H9 (cell line): ENCODE results near the gene PPP2R5B. TPM values are rescaled to one million over a fixed set of nuclear protein-coding genes. Genes with fewer than 3 reads are reported as not detected.

Experiments
- DNase-seq: peaks from one replicate; pipeline ENCODE4 v3.0.0-alpha.2; 2017
- H2AFZ ChIP-seq: one replicate; pipeline ENCODE4 v1.6.1; 2013; ENCODE audit warnings: mild to moderate bottlenecking, low read length, control low read depth, moderate library complexity
- H2AK5ac ChIP-seq: 2 replicates; pipeline ENCODE4 v1.6.1; 2013; ENCODE audit warnings: low read length, control low read depth, mixed read lengths; ENCODE audit not compliant: insufficient read length
- H2BK120ac ChIP-seq: one replicate; pipeline ENCODE4 v1.6.1; 2013; ENCODE audit warnings: low read depth, mild to moderate bottlenecking, low read length, control low read depth, inconsistent platforms; ENCODE audit not compliant: poor library complexity, severe bottlenecking
- H2BK12ac ChIP-seq: 2 replicates; pipeline ENCODE4 v1.6.1; 2013; ENCODE audit warnings: low read length, control low read depth, mixed read lengths, low read depth; ENCODE audit not compliant: insufficient read length
- H2BK15ac ChIP-seq: 2 replicates; pipeline ENCODE4 v1.6.1; 2013; ENCODE audit warnings: low read depth, low read length, control low read depth
- H2BK20ac ChIP-seq: one replicate; pipeline ENCODE4 v1.6.1; 2013; ENCODE audit warnings: low read depth, mild to moderate bottlenecking, low read length, control low read depth, inconsistent platforms; ENCODE audit not compliant: poor library complexity, severe bottlenecking
- H2BK5ac ChIP-seq: 2 replicates; pipeline ENCODE4 v1.6.1; 2013; ENCODE audit warnings: low read length, control low read depth, mixed read lengths; ENCODE audit not compliant: insufficient read length
- H3K14ac ChIP-seq: 2 replicates; pipeline ENCODE4 v1.6.1; 2013; ENCODE audit warnings: low read length, control low read depth; ENCODE audit not compliant: insufficient read depth
- H3K18ac ChIP-seq: 2 replicates; pipeline ENCODE4 v1.6.1; 2013; ENCODE audit warnings: low read depth, mild to moderate bottlenecking, mixed read lengths, low read length, control low read depth; ENCODE audit not compliant: insufficient read length
- H3K23ac ChIP-seq: 2 replicates; pipeline ENCODE4 v1.6.1; 2013; ENCODE audit warnings: low read length, control low read depth, mixed read lengths, low read depth; ENCODE audit not compliant: insufficient read length
- H3K23me2 ChIP-seq: 2 replicates; pipeline ENCODE4 v1.6.1; 2013; ENCODE audit warnings: low read depth, mild to moderate bottlenecking, mixed read lengths, low read length, control low read depth; ENCODE audit not compliant: insufficient read length, poor library complexity, severe bottlenecking
- H3K27ac ChIP-seq: 2 replicates; pipeline ENCODE4 v1.5.1; 2013; ENCODE audit warnings: low read length, control low read depth, mixed read lengths, low read depth; ENCODE audit not compliant: insufficient read length
- H3K27me3 ChIP-seq: 2 replicates; pipeline ENCODE4 v1.6.1; 2013; ENCODE audit warnings: low read length, control low read depth, inconsistent platforms; ENCODE audit not compliant: insufficient read depth
- H3K4ac ChIP-seq: 2 replicates; pipeline ENCODE4 v1.6.1; 2013; ENCODE audit warnings: low read depth, mild to moderate bottlenecking, control low read depth, inconsistent platforms, low read length, moderate library complexity
- H3K4me1 ChIP-seq: 2 replicates; pipeline ENCODE4 v1.6.1; 2013; ENCODE audit warnings: low read length, control low read depth, inconsistent platforms; ENCODE audit not compliant: insufficient read depth
- H3K4me2 ChIP-seq: 2 replicates; pipeline ENCODE4 v1.6.1; 2013; ENCODE audit warnings: low read length, control low read depth, mixed read lengths; ENCODE audit not compliant: insufficient read length, insufficient read depth
- H3K56ac ChIP-seq: 2 replicates; pipeline ENCODE4 v1.6.1; 2013; ENCODE audit warnings: low read depth, mild to moderate bottlenecking, mixed read lengths, low read length, control low read depth; ENCODE audit not compliant: insufficient read length
- H3K79me1 ChIP-seq: 2 replicates; pipeline ENCODE4 v1.6.1; 2013; ENCODE audit warnings: low read depth, mild to moderate bottlenecking, moderate library complexity, low read length, control low read depth, inconsistent platforms; ENCODE audit not compliant: insufficient read depth, poor library complexity, severe bottlenecking
- H3K79me2 ChIP-seq: 2 replicates; pipeline ENCODE4 v1.6.1; 2013; ENCODE audit warnings: low read length, control low read depth, inconsistent platforms; ENCODE audit not compliant: insufficient read depth
- H3K9ac ChIP-seq: 2 replicates; pipeline ENCODE4 v1.6.1; 2013; ENCODE audit warnings: low read length, control low read depth, mixed read lengths; ENCODE audit not compliant: insufficient read length; ENCODE audit errors: extremely low read depth
- H3K9me3 ChIP-seq: one replicate; pipeline ENCODE4 v1.6.1; 2013; ENCODE audit warnings: low read depth, low read length, inconsistent platforms; ENCODE audit not compliant: control insufficient read depth
- H3T11ph ChIP-seq: one replicate; pipeline ENCODE4 v1.6.1; 2013; ENCODE audit warnings: mild to moderate bottlenecking, low read length, control low read depth, inconsistent platforms
- H4K20me1 ChIP-seq: one replicate; pipeline ENCODE4 v1.6.1; 2013; ENCODE audit not compliant: control insufficient read depth, insufficient read length, insufficient read depth
- H4K5ac ChIP-seq: 2 replicates; pipeline ENCODE4 v1.6.1; 2013; ENCODE audit warnings: low read depth, mild to moderate bottlenecking, mixed read lengths, low read length, control low read depth; ENCODE audit not compliant: insufficient read length
- H4K8ac ChIP-seq: replicated peaks from 2 replicates; pipeline ENCODE4 v1.6.1; 2013; ENCODE audit warnings: low read length, control low read depth, mixed read lengths, low read depth; ENCODE audit not compliant: insufficient read length
- H4K91ac ChIP-seq: 2 replicates; pipeline ENCODE4 v1.6.1; 2013; ENCODE audit warnings: low read depth, mild to moderate bottlenecking, moderate library complexity, mixed read lengths, low read length, control low read depth; ENCODE audit not compliant: insufficient read length
- H3K27ac Mint-ChIP-seq, 3 experiments: 2 replicates in 2 of 3; 3 replicates in 1 of 3; pipeline ENCODE4 v1.8.0; 2020 to 2021; ENCODE audit warnings: mixed read lengths in 3 of 3, mild to moderate bottlenecking in 1 of 3, moderate library complexity in 1 of 3
- H3K27me3 Mint-ChIP-seq: 2 replicates; pipeline ENCODE4 v1.8.0; 2021; ENCODE audit warnings: low read depth, mild to moderate bottlenecking, moderate library complexity, mixed read lengths
- H3K36me3 Mint-ChIP-seq, 3 experiments: 2 replicates in 2 of 3; 3 replicates in 1 of 3; pipeline ENCODE4 v1.8.0; 2020 to 2021; ENCODE audit warnings: low read depth in 3 of 3, mixed read lengths in 3 of 3; ENCODE audit not compliant: insufficient read depth in 1 of 3
- H3K4me1 Mint-ChIP-seq, 2 experiments: 2 replicates each; pipeline ENCODE4 v1.8.0; 2020; ENCODE audit warnings: mixed read lengths in 2 of 2
- H3K4me3 Mint-ChIP-seq, 2 experiments: 2 replicates in 1 of 2; 3 replicates in 1 of 2; pipeline ENCODE4 v1.8.0; 2020 to 2021; ENCODE audit warnings: mild to moderate bottlenecking in 2 of 2, mixed read lengths in 2 of 2, moderate library complexity in 1 of 2
- H3K9me3 Mint-ChIP-seq, 2 experiments: 2 replicates in 1 of 2; 3 replicates in 1 of 2; pipeline ENCODE4 v1.8.0; 2020; ENCODE audit warnings: mild to moderate bottlenecking in 2 of 2, mixed read lengths in 2 of 2, moderate library complexity in 1 of 2
- WGBS: extraction: QIAGEN DNeasy Blood & Tissue Kit; methylation state at CpG from one replicate; pipeline ENCODE4 v1.1.7; 2013; ENCODE audit warnings: missing lambda C conversion rate, low lambda C conversion rate, mixed read lengths; ENCODE audit not compliant: insufficient read length; ENCODE audit errors: extremely low coverage; 5-methylcytosine and 5-hydroxymethylcytosine counted together
- total RNA-seq: library from RNA; stranded (reverse); gene quantifications from 2 replicates; pipeline ENCODE4 v1.2.1, GENCODE V29; 2021
- TF ChIP-seq, protein P1 (sequence below): fragments of 200-600 bp; sonication (generic); conservative IDR thresholded peaks from 3 replicates; pipeline ENCODE4 v1.8.0; 2021; ENCODE audit warnings: antibody characterized with exemption, mild to moderate bottlenecking

PPP2R5B gene
- total RNA-seq, 1 experiment from 2014 or later: 6.3 TPM

DNA sequence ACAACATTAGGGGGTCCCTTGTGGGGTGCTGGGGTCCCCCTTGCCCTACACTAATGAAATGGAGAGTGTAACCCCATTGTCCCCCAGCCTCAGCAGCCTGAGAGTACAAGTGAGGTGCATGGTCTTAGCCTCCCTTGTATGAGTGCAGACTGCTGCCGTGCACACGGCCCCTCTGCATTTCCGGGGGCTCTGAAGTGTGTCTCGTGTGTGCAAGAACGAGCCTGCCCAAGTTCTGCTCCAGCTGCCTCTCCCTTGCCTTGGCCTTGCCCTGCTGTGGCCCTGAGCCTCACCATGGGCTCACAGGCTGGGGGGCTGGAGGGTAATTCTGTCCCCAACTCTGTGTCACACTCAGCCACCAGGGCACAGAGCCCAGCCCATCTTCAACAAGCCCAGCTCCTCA is 40.9 kb upstream of the PPP2R5B start:
- H2BK15ac ChIP-seq: no peak overlapping the region
- H2BK5ac ChIP-seq: no peak overlapping the region
- DNase-seq: no peak
- H3K9me3 Mint-ChIP-seq: no peaks in the 10 kb centered on the region; a peak in 1 of 5 replicates
- peaks cover 21 to 27% of the 10 kb centered on the region in 2 experiments for H3K4me1 Mint-ChIP-seq
- H4K5ac ChIP-seq: no peak overlapping the region
- no peak overlapping the region for H3K23ac ChIP-seq
- H4K8ac ChIP-seq: no peak overlapping the region
- H3K9ac ChIP-seq: no peak overlapping the region
- H3K27ac ChIP-seq: no peak overlapping the region
- no peak overlapping the region for H2AK5ac ChIP-seq
- no peak overlapping the region for H3K4me2 ChIP-seq
- no peaks in the 10 kb centered on the region for H4K20me1 ChIP-seq
- no peaks in the 10 kb centered on the region for H3K79me1 ChIP-seq
- H3K27me3 Mint-ChIP-seq: peaks cover 4% of the 10 kb centered on the region
- no peak overlapping the region for H2BK12ac ChIP-seq
- peaks cover 11% of the 10 kb centered on the region for H3K23me2 ChIP-seq
- no peaks in the 10 kb centered on the region for H3K27me3 ChIP-seq
- no peak overlapping the region for H2AFZ ChIP-seq
- no peak overlapping the region for H3T11ph ChIP-seq
- H3K14ac ChIP-seq: no peak overlapping the region
- no peaks in the 10 kb centered on the region; the same call in 1 of the 2 replicates for H3K4me1 ChIP-seq
- no peak overlapping the region for H3K4ac ChIP-seq
- no peaks in the 10 kb centered on the region for H3K79me2 ChIP-seq
- no peak overlapping the region for H3K18ac ChIP-seq
- no peak overlapping the region for H3K56ac ChIP-seq
- no peak overlapping the region; a peak in 1 of 5 replicates for H3K4me3 Mint-ChIP-seq
- H4K91ac ChIP-seq: no peak overlapping the region
- H3K36me3 Mint-ChIP-seq: no peaks in the 10 kb centered on the region
- no peaks in the 10 kb centered on the region for H3K9me3 ChIP-seq
- TF ChIP-seq, protein P1, sequence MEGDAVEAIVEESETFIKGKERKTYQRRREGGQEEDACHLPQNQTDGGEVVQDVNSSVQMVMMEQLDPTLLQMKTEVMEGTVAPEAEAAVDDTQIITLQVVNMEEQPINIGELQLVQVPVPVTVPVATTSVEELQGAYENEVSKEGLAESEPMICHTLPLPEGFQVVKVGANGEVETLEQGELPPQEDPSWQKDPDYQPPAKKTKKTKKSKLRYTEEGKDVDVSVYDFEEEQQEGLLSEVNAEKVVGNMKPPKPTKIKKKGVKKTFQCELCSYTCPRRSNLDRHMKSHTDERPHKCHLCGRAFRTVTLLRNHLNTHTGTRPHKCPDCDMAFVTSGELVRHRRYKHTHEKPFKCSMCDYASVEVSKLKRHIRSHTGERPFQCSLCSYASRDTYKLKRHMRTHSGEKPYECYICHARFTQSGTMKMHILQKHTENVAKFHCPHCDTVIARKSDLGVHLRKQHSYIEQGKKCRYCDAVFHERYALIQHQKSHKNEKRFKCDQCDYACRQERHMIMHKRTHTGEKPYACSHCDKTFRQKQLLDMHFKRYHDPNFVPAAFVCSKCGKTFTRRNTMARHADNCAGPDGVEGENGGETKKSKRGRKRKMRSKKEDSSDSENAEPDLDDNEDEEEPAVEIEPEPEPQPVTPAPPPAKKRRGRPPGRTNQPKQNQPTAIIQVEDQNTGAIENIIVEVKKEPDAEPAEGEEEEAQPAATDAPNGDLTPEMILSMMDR: no peak
- no CpG with 5 or more reads among the region's 5 CpGs for WGBS
- H2BK20ac ChIP-seq: no peak overlapping the region
- H3K27ac Mint-ChIP-seq: no peak overlapping the region
- no peak overlapping the region for H2BK120ac ChIP-seq
